Posterior cingulate gyrus (tissue), 11 donors: Measurements from ENCODE around the gene RPEL1.
"Not testable (repeated sequence)": the region's sequence is repeated elsewhere in the genome, so short reads cannot be mapped to it uniquely, and the experiment has no call there.

Experiments
- DNase-seq, 10 donors: peaks; one replicate each; pipeline versions ENCODE4 v3.0.0 to v3.0.0-alpha.2; 2020 to 2021; ENCODE audit warnings: mixed read lengths in 3 of 10
- intact Hi-C: fragments of 100-400 bp; cut with DNase I; formaldehyde crosslinking; loops from one replicate; pipeline ENCODE4 v1.15.1; 2023

RPEL1 gene

GRCh38 chr10:103245587-103245986, at the start of gene RPEL1:
TSS of gene RPEL1 (plus strand) at chr10:103245887. CDS start at chr10:103245997, 110 bp downstream.
- intact Hi-C loops: loop anchor here (10.0 kb wide), 1 partner anchor 411 kb away; the partner anchor contains the start of gene CYP17A1
- DNase-seq: not testable (repeated sequence)

- no peak for DNase-seq
- intact Hi-C loops: loop anchor here (10.0 kb wide), 1 partner anchor 112 kb away; no protein-coding TSS in a partner anchor
Measured at GRCh38 chr10:103196516-103196915, 49.2 kb upstream of the RPEL1 start.

GRCh38 chr10:103197174-103197573, 48.5 kb upstream of the RPEL1 start:
- intact Hi-C loops: loop anchor here (10.0 kb wide), 1 partner anchor 112 kb away; no protein-coding TSS in a partner anchor
- DNase-seq: peak in 3 of 10 donors; percentile 16 to 30 (median 24)

GRCh38 chr10:103197903-103198302, 47.8 kb upstream of the RPEL1 start:
- no peak for DNase-seq
- intact Hi-C loops: loop anchor here (10.0 kb wide), 1 partner anchor 113 kb away; no protein-coding TSS in a partner anchor

- intact Hi-C loops: loop anchor here (10.0 kb wide), 1 partner anchor 114 kb away; no protein-coding TSS in a partner anchor
- DNase-seq: no peak
Measured at GRCh38 chr10:103198648-103199047, 47.0 kb upstream of the RPEL1 start.

GRCh38 chr10:103199488-103199887, 46.2 kb upstream of the RPEL1 start:
- intact Hi-C loops: loop anchor here (10.0 kb wide), 1 partner anchor 115 kb away; no protein-coding TSS in a partner anchor
- no peak for DNase-seq

- intact Hi-C loops: no loop called here
- no peak for DNase-seq
Measured at GRCh38 chr10:103202319-103202718, 43.4 kb upstream of the RPEL1 start.

- intact Hi-C loops: no loop called here
- DNase-seq: no peak
Measured at GRCh38 chr10:103203466-103203865, 42.2 kb upstream of the RPEL1 start.

- intact Hi-C loops: no loop called here
- DNase-seq: no peak
Measured at GRCh38 chr10:103204353-103205255, 41.1 kb upstream of the RPEL1 start.

GRCh38 chr10:103205401-103205800, 40.3 kb upstream of the RPEL1 start:
- intact Hi-C loops: not testable (repeated sequence)

GRCh38 chr10:103206715-103207114, 39.0 kb upstream of the RPEL1 start:
- intact Hi-C loops, DNase-seq: not testable (repeated sequence)

More at GRCh38 chr10:103205401-103205800, 40.3 kb upstream of the RPEL1 start:
- DNase-seq: not testable (repeated sequence)

- intact Hi-C loops: no loop called here
- DNase-seq: no peak
Measured at GRCh38 chr10:103207141-103207540, 38.5 kb upstream of the RPEL1 start.

- intact Hi-C loops: not testable (repeated sequence)
- DNase-seq: peak in 1 of 10 donors; percentile 81
Measured at GRCh38 chr10:103207643-103208042, 38.0 kb upstream of the RPEL1 start.

GRCh38 chr10:103210262-103210661, 35.4 kb upstream of the RPEL1 start:
- intact Hi-C loops, DNase-seq: not testable (repeated sequence)

- no peak for DNase-seq
- intact Hi-C loops: no loop called here
Measured at GRCh38 chr10:103215601-103216000, 30.1 kb upstream of the RPEL1 start.

GRCh38 chr10:103216362-103216761, 29.3 kb upstream of the RPEL1 start:
- DNase-seq, intact Hi-C loops: not testable (repeated sequence)

GRCh38 chr10:103224133-103224532, 21.6 kb upstream of the RPEL1 start:
- intact Hi-C loops: no loop called here
- DNase-seq: no peak

- DNase-seq, intact Hi-C loops: not testable (repeated sequence)
Measured at GRCh38 chr10:103224721-103225120, 21.0 kb upstream of the RPEL1 start.

- DNase-seq: no peak
Measured at GRCh38 chr10:103225939-103226338, 19.7 kb upstream of the RPEL1 start.

GRCh38 chr10:103227416-103227815, 18.3 kb upstream of the RPEL1 start:
- intact Hi-C loops: no loop called here
- DNase-seq: no peak

More at GRCh38 chr10:103225939-103226338, 19.7 kb upstream of the RPEL1 start:
- intact Hi-C loops: no loop called here

- intact Hi-C loops: no loop called here
- no peak for DNase-seq
Measured at GRCh38 chr10:103231047-103231551, 14.6 kb upstream of the RPEL1 start.
